Endothelial cell of umbilical vein (primary cell): ENCODE results near the gene KRTAP10-6. TPM values are rescaled to one million over a fixed set of nuclear protein-coding genes. Genes with fewer than 3 reads are reported as not detected.
"Not testable (repeated sequence)": the region's sequence is repeated elsewhere in the genome, so short reads cannot be mapped to it uniquely, and the experiment has no call there.

ENCODE experiments used
- BruUV-seq: library from RNA; stranded (reverse); fragments of 400-500 nt; replicated peaks from 2 replicates; lab custom pipeline; 2021; lab: Mats Ljungman, UMichigan
- CTCF ChIA-PET: fragments of 300-600, 350-600 bp; sonication (Branson Sonifier 250); formaldehyde crosslinking; loops from one replicate; lab custom pipeline; 2021; ENCODE audit warnings: antibody characterized with exemption, inconsistent platforms; lab: Charles Lee
- POLR2A ChIA-PET: fragments of 300-600, 350-600 bp; sonication (Branson Sonifier 250); formaldehyde crosslinking; loops from one replicate; lab custom pipeline; 2021; ENCODE audit warnings: antibody characterized with exemption, inconsistent platforms; lab: Charles Lee
- DNase-seq: peaks from one replicate; pipeline ENCODE4 v3.0.0-alpha.2; 2011; ENCODE audit warnings: low read depth, low spot score
- FAIRE-seq: peaks from 2 replicates; lab custom pipeline; 2011; peaks lifted over from hg19 to GRCh38; lab: Jason Lieb, UNC
- H2AFZ ChIP-seq: 2 replicates; pipeline ENCODE4 v1.6.0; 2012; ENCODE audit warnings: low read depth, low read length, control low read depth, inconsistent platforms
- H3K27ac ChIP-seq: 2 replicates; pipeline ENCODE4 v1.5.1; 2011; ENCODE audit warnings: low read depth, mild to moderate bottlenecking, control low read depth, low read length, moderate library complexity; ENCODE audit not compliant: insufficient read depth
- H3K27me3 ChIP-seq, 2 experiments: 2 replicates each; pipeline versions ENCODE4 v1.6.0 to v1.6.1; 2011; ENCODE audit warnings: low read length in 2 of 2, mixed read lengths in 1 of 2; ENCODE audit not compliant: control insufficient read depth in 2 of 2, insufficient read depth in 2 of 2
- H3K36me3 ChIP-seq, 2 experiments: 2 replicates in 1 of 2; 3 replicates in 1 of 2; pipeline ENCODE4 v1.5.1; 2011; ENCODE audit warnings: low read length in 2 of 2, mild to moderate bottlenecking in 1 of 2, moderate library complexity in 1 of 2; ENCODE audit not compliant: control insufficient read depth in 2 of 2, insufficient read depth in 2 of 2; ENCODE audit errors: extremely low read depth in 1 of 2
- H3K4me1 ChIP-seq: 3 replicates; pipeline ENCODE4 v1.5.1; 2011; ENCODE audit warnings: mild to moderate bottlenecking, low read length; ENCODE audit not compliant: control insufficient read depth, insufficient read depth; ENCODE audit errors: extremely low read depth
- H3K4me2 ChIP-seq: 2 replicates; pipeline ENCODE4 v1.6.1; 2011; ENCODE audit warnings: low read length, control low read depth, mixed read lengths; ENCODE audit not compliant: insufficient read depth
- H3K4me3 ChIP-seq, 3 experiments: fragments of 200-600 bp in 1 of 3; sonication (generic), shearing (Covaris generic) in 1 of 3; replicated peaks in 1 of 3; 2 replicates each; pipeline ENCODE4 v1.5.1; 2011 to 2016; ENCODE audit warnings: control low read depth in 3 of 3, low read length in 3 of 3, mild to moderate bottlenecking in 2 of 3, inconsistent platforms in 1 of 3, low read depth in 1 of 3, moderate library complexity in 1 of 3; ENCODE audit not compliant: insufficient read depth in 1 of 3
- H3K79me2 ChIP-seq: 2 replicates; pipeline ENCODE4 v1.6.0; 2012; ENCODE audit warnings: low read length, inconsistent platforms; ENCODE audit not compliant: control insufficient read depth, insufficient read depth
- H3K9ac ChIP-seq: replicated peaks from 2 replicates; pipeline ENCODE3; 2011; ENCODE audit warnings: low read length, control low read depth; ENCODE audit not compliant: insufficient read depth; ENCODE audit errors: extremely low read depth
- H3K9me1 ChIP-seq: replicated peaks from 3 replicates; pipeline ENCODE4 v1.6.0; 2011; ENCODE audit warnings: mild to moderate bottlenecking, low read length; ENCODE audit not compliant: control insufficient read depth, insufficient read depth; ENCODE audit errors: extremely low read depth
- H3K9me3 ChIP-seq: replicated peaks from 2 replicates; pipeline ENCODE4 v1.5.1; 2012; ENCODE audit warnings: low read length, inconsistent platforms; ENCODE audit not compliant: control insufficient read depth, insufficient read depth
- H4K20me1 ChIP-seq: replicated peaks from 2 replicates; pipeline ENCODE3; 2011; ENCODE audit warnings: mild to moderate bottlenecking, low read length; ENCODE audit not compliant: control insufficient read depth, insufficient read depth; ENCODE audit errors: extremely low read depth
- CTCF ChIP-seq, 2 donors: IDR thresholded peaks; 1 replicate in 1 of 2; 2 replicates in 1 of 2; pipeline ENCODE4 v1.5.1; 2011; ENCODE audit warnings: low read length in 2 of 2, mild to moderate bottlenecking in 2 of 2, moderate library complexity in 2 of 2, control low read depth in 1 of 2, inconsistent platforms in 1 of 2, low read depth in 1 of 2; ENCODE audit not compliant: insufficient read depth in 1 of 2; ENCODE audit errors: extremely low read depth in 1 of 2
- EZH2 ChIP-seq: IDR thresholded peaks from 2 replicates; pipeline ENCODE4 v1.6.1; 2012; ENCODE audit warnings: borderline replicate concordance, low read depth, mild to moderate bottlenecking, moderate library complexity, low read length, inconsistent platforms; ENCODE audit not compliant: severe bottlenecking
- FOS ChIP-seq: IDR thresholded peaks from 2 replicates; pipeline ENCODE4 v1.6.1; 2011; ENCODE audit warnings: mild to moderate bottlenecking, low read length, moderate library complexity, borderline replicate concordance; ENCODE audit not compliant: insufficient read depth
- GATA2 ChIP-seq: IDR thresholded peaks from 2 replicates; pipeline ENCODE4 v1.7.0; 2011; ENCODE audit warnings: low read depth, mild to moderate bottlenecking, moderate library complexity, mixed read lengths, low read length; ENCODE audit not compliant: insufficient read length, insufficient read depth
- JUN ChIP-seq: IDR thresholded peaks from 2 replicates; pipeline ENCODE4 v1.6.1; 2011; ENCODE audit warnings: borderline replicate concordance, low read depth; ENCODE audit not compliant: insufficient read length, insufficient read depth
- MYC ChIP-seq: IDR thresholded peaks from one replicate; pipeline ENCODE4 v1.6.1; 2011; ENCODE audit warnings: mild to moderate bottlenecking, low read depth, low read length
- POLR2A ChIP-seq: IDR thresholded peaks from 2 replicates; pipeline ENCODE4 v1.6.1; 2012; ENCODE audit warnings: low read depth, mild to moderate bottlenecking, control low read depth, low read length
- POLR2AphosphoS5 ChIP-seq: IDR thresholded peaks from 2 replicates; pipeline ENCODE4 v1.6.1; 2012; ENCODE audit warnings: low read depth, mild to moderate bottlenecking, control low read depth, low read length, moderate library complexity; ENCODE audit not compliant: insufficient read depth
- dilution Hi-C: fragments of 300-500 bp; cut with MboI; formaldehyde crosslinking; loops from one replicate; pipeline ENCODE4 v1.15.0; 2019; ENCODE audit warnings: low sequenced_read_pairs; ENCODE audit not compliant: extremely low pct_ligation_motif_present
- intact Hi-C: fragments of 100-400 bp; cut with micrococcal nuclease; formaldehyde crosslinking; loops from one replicate; pipeline ENCODE4 v1.10.0; 2022
- polyA plus RNA-seq, 4 experiments: library from polyadenylated mRNA; depleted of rRNA in 3 of 4; stranded (reverse) in 3 of 4; unstranded in 1 of 4; fragments of >200 nt; gene quantifications; 2 replicates each; pipeline versions ENCODE4 v1.2.1 to v1.2.3, GENCODE V29; 2011 to 2012; ENCODE audit warnings: missing spikeins in 1 of 4
- total RNA-seq: library from RNA; stranded (reverse); gene quantifications from 2 replicates; pipeline ENCODE4 v1.2.3, GENCODE V29; 2021
- TF ChIP-seq, protein P1 (sequence below): IDR thresholded peaks from 2 replicates; pipeline ENCODE4 v1.6.1; 2011; ENCODE audit not compliant: insufficient read depth, insufficient read length

The KRTAP10-6 gene
- total and polyA plus RNA-seq, 2 donors (not counting 3 experiments of a cell fraction or from before 2014, with no cell fraction given), result not detected

DNA sequence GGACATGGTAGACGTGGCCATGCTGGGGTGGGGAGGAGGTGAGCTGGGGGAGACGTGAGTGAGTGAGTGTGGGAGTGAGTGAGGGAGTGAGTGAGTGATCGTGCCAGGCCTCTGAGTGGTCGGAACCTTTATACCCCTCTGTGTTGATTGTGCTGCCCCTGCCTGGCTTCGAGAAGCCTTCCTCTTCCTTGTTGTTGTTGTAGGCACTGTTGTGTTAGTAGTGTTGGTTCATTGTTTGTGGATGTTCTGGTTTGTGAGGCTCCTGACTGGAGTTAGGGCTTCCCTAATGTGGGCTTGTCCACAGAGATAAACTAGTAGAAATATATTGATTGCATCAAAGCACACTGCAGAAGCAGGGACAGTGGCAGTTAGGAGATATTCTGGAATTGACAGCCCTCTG lies 33.6 kb downstream of the KRTAP10-6 start, which contains the start of gene KRTAP10-3:
Gene KRTAP10-3, minus strand, starts transcription at position 101 of the 400 bp plus-strand sequence. Its CDS starts 80 bp downstream, at position 21.
- no TSS peak for BruUV-seq
- POLR2A ChIA-PET, result no interaction called here
- Histone ChIP-seq H2AFZ (no peak within 1 kb of the TSS), H3K4me3 (no peak within 1 kb of the TSS), H3K36me3 (no peaks in the 10 kb centered on the region), H3K9me3 (no peaks in the 10 kb centered on the region), H3K27me3 (peaks cover 0 to 3% of the 10 kb centered on the region in 2 experiments), H3K9me1 (no peaks in the 10 kb centered on the region), H3K4me2 (no peak within 1 kb of the TSS), H3K27ac (no peak within 1 kb of the TSS), H4K20me1 (no peaks in the 10 kb centered on the region), H3K4me1 (no peaks in the 10 kb centered on the region), H3K9ac (no peak within 1 kb of the TSS), H3K79me2 (no peaks in the 10 kb centered on the region)
- DNase-seq, result no peak
- CTCF ChIA-PET, result no interaction called here
- dilution Hi-C loops, result no loop called here
- intact Hi-C loops, result no loop called here
- TF ChIP-seq, protein P1, sequence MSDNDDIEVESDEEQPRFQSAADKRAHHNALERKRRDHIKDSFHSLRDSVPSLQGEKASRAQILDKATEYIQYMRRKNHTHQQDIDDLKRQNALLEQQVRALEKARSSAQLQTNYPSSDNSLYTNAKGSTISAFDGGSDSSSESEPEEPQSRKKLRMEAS, result no peak
- TF ChIP-seq FOS (no peak), CTCF (IDR thresholded peaks at IDR 0.05; ENCODE audit: extremely low read depth in 1 of 2, insufficient read depth in 1 of 2, low read depth in 1 of 2, low read length in 2 of 2) (no peak), EZH2 (no peak), MYC (no peak), GATA2 (no peak), POLR2AphosphoS5 (no peak), POLR2A (no peak), JUN (no peak)
- FAIRE-seq, result no peak

DNA sequence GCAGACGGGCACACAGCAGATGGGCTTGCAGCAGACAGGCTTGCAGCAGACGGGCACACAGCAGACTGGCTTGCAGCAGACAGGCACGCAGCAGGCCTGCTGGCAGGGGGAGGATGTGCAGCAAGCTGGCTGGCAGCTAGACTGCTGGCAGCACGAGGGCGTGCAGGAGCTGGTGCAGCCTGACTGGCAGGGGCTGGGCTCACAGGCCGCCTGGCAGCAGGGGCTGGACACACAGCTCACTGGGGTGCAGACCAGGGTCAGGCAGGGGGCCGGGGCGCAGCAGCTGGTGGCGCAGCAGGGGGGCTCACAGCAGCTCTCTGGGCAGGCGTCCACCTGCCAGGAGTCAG lies 34.0 kb downstream of the KRTAP10-6 start:
- H2AFZ ChIP-seq, intact Hi-C loops, H3K9me3 ChIP-seq, H3K4me3 ChIP-seq, H3K4me1 ChIP-seq, H3K27ac ChIP-seq, H4K20me1 ChIP-seq, H3K79me2 ChIP-seq, CTCF ChIA-PET, FAIRE-seq, H3K27me3 ChIP-seq, dilution Hi-C loops, POLR2A ChIA-PET, BruUV-seq, H3K36me3 ChIP-seq, H3K9ac ChIP-seq, DNase-seq, H3K4me2 ChIP-seq, H3K9me1 ChIP-seq: not testable (repeated sequence)
